Neutrophil (primary cell): ENCODE results near the gene LCE1B.

Source experiments
- H3K27ac ChIP-seq: fragments of 200-600 bp; sonication (generic); 2 replicates; pipeline ENCODE4 v1.5.1; 2016; ENCODE audit warnings: mild to moderate bottlenecking, moderate library complexity
- H3K27me3 ChIP-seq: fragments of 200-600 bp; sonication (generic); 2 replicates; pipeline ENCODE4 v1.6.0; 2016; ENCODE audit warnings: mild to moderate bottlenecking
- H3K36me3 ChIP-seq: fragments of 200-600 bp; sonication (generic); 2 replicates; pipeline ENCODE4 v1.5.1; 2017
- H3K4me1 ChIP-seq, 2 experiments: fragments of 200-600 bp in 1 of 2; sonication (generic) in 1 of 2; 1 replicate in 1 of 2; 2 replicates in 1 of 2; pipeline versions ENCODE4 v1.5.1 to v1.6.1; 2013 to 2016; ENCODE audit warnings: low read depth in 1 of 2, low read length in 1 of 2, mild to moderate bottlenecking in 1 of 2, moderate library complexity in 1 of 2; ENCODE audit not compliant: control insufficient read depth in 1 of 2, insufficient read depth in 1 of 2
- H3K4me3 ChIP-seq, 2 experiments: fragments of 200-600 bp in 1 of 2; sonication (generic) in 1 of 2; 1 replicate in 1 of 2; 2 replicates in 1 of 2; pipeline ENCODE4 v1.5.1; 2013 to 2016; ENCODE audit warnings: low read depth in 1 of 2, low read length in 1 of 2, mild to moderate bottlenecking in 1 of 2, moderate library complexity in 1 of 2
- H3K9me3 ChIP-seq: fragments of 200-600 bp; sonication (generic); 2 replicates; pipeline ENCODE4 v1.5.1; 2016
- TF ChIP-seq, protein P1 (sequence below): fragments of 200-600 bp; sonication (generic); IDR thresholded peaks from 2 replicates; pipeline ENCODE4 v1.5.1; 2016; ENCODE audit warnings: antibody characterized with exemption

Gene LCE1B, protein sequence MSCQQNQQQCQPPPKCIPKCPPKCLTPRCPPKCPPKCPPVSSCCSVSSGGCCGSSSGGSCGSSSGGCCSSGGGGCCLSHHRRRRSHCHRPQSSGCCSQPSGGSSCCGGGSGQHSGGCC

DNA sequence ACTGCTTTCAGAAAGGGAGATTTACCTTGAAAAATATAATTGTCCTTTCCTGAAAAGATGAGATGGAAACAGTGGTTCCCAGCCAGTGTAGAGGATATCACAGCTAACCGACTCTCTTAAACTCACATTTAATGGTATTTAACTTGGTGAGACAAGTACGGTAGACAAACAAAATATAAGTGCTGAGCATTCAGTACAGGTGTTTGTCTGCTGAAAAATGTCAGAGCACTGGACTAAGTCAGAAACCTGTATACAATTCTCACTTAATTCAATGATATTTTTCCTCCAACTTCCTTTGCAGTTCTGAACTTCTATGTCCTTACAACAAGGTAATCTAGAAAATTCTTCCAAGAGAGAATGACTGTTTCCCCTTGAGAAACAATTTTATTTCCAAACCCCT is at the start of gene LCE1B:
Gene LCE1B (plus strand): TSS at position 301 of the 400 bp plus-strand sequence. CDS start 476 bp downstream, outside the sequence.
- Histone ChIP-seq H3K36me3 (no peaks in the 10 kb centered on the region), H3K27ac (no peak within 1 kb of the TSS), H3K4me1 (no peaks in the 10 kb centered on the region), H3K27me3 (peaks cover 15% of the 10 kb centered on the region), H3K4me3 (no peak within 1 kb of the TSS), H3K9me3 (no peaks in the 10 kb centered on the region)
- TF ChIP-seq, protein P1, sequence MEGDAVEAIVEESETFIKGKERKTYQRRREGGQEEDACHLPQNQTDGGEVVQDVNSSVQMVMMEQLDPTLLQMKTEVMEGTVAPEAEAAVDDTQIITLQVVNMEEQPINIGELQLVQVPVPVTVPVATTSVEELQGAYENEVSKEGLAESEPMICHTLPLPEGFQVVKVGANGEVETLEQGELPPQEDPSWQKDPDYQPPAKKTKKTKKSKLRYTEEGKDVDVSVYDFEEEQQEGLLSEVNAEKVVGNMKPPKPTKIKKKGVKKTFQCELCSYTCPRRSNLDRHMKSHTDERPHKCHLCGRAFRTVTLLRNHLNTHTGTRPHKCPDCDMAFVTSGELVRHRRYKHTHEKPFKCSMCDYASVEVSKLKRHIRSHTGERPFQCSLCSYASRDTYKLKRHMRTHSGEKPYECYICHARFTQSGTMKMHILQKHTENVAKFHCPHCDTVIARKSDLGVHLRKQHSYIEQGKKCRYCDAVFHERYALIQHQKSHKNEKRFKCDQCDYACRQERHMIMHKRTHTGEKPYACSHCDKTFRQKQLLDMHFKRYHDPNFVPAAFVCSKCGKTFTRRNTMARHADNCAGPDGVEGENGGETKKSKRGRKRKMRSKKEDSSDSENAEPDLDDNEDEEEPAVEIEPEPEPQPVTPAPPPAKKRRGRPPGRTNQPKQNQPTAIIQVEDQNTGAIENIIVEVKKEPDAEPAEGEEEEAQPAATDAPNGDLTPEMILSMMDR: no peak

DNA sequence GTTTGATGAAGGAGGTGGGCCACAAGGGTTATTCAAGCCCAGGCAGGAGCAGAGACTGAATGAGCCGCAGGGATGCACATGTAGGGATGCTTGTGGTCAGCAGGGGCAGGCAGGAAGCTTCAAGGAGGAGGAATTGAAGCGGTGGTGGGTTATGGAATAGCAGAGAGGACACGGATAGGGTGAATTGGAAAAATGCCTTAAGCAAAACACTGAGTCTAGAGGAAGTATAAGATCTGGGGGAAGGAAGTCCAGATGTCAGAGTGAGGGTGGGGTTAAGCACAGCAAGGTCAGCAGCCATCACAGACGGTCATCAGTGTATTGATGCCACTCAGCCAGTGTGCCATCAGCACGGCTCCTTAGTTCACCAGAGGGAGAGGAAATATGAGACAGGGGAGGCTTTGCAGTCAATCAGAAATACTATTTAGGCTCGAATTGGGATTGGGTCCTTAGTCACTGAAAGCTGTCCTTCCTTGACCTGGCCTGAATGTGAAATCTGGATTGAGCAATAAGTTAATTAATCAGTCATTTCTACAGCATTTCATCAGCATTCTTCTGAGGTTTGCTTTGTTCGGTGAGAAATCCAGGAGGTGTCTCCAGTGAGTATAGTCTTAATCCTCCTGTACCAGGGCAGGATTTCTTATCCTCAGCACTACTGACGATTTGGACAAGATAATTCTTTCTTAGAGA is 42.8 kb upstream of the LCE1B start:
- no peak overlapping the region for H3K27ac ChIP-seq
- peaks cover 7% of the 10 kb centered on the region for H3K27me3 ChIP-seq
- no peaks in the 10 kb centered on the region for H3K36me3 ChIP-seq
- no peaks in the 10 kb centered on the region for H3K4me1 ChIP-seq
- H3K4me3 ChIP-seq: no peak overlapping the region
- TF ChIP-seq, protein P1: no peak
- H3K9me3 ChIP-seq: no peaks in the 10 kb centered on the region

DNA sequence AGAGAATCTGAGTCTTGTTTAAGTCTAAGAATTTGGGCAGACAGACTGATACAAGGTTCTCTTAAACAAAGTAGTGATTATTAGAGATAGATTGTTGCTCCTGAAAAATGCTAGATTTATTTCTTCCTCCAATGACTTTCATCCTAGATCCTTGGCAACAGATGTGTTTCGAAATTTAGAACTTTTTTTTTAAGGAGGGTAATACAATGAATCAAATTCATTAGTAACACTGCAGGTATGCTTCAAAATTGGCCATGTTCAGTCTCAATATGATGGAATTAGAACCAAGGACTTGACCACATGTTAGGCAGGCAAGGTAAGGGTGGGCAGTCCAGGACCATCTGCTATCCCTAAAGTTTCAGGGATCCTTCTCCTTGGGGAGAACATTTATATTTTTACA is 41.4 kb upstream of the LCE1B start:
- TF ChIP-seq, protein P1: no peak
- H3K4me3 ChIP-seq: no peak overlapping the region
- no peaks in the 10 kb centered on the region for H3K9me3 ChIP-seq
- no peaks in the 10 kb centered on the region for H3K4me1 ChIP-seq
- no peaks in the 10 kb centered on the region for H3K36me3 ChIP-seq
- peaks cover 4% of the 10 kb centered on the region for H3K27me3 ChIP-seq
- H3K27ac ChIP-seq: no peak overlapping the region

DNA sequence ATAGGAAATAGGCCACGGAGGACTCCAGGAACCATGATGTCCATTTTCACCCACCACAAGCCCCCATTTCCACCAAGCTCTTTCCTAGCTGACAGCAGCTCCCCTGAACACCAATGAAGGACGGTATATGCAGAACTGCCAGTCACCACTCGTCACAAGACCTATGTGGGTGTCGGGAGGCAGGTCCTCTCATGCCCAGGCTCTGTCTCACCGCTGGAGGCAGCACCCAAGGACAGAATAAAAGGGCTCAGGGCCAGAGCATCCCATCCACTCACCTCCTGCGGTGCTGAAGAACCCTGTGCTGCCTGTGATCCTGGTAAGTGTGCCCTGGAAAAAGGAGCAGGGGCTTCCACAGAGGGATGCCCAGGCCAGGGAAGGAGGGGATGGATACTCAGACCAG is 36.9 kb upstream of the LCE1B start, which contains the start of gene LCE1F:
Gene LCE1F (plus strand): TSS at position 266 of the 400 bp plus-strand sequence. CDS start 1,232 bp downstream, outside the sequence.
- Histone ChIP-seq H3K4me1 (no peaks in the 10 kb centered on the region), H3K36me3 (no peaks in the 10 kb centered on the region), H3K9me3 (no peaks in the 10 kb centered on the region), H3K4me3 (no peak within 1 kb of the TSS), H3K27me3 (no peaks in the 10 kb centered on the region), H3K27ac (no peak within 1 kb of the TSS)
- TF ChIP-seq, protein P1: no peak

DNA sequence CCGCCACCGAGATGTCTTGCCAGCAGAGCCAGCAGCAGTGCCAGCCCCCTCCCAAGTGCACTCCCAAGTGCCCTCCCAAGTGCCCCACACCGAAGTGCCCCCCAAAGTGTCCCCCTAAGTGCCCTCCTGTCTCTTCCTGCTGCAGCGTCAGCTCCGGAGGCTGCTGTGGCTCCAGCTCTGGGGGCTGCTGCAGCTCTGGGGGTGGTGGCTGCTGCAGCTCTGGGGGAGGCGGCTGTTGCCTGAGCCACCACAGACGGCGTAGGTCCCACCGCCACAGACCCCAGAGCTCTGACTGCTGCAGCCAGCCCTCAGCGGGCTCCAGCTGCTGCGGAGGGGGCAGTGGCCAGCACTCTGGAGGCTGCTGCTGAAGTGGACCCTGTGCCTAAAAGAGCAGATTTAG is 35.4 kb upstream of the LCE1B start:
- H3K36me3 ChIP-seq: no peaks in the 10 kb centered on the region
- no peaks in the 10 kb centered on the region for H3K4me1 ChIP-seq
- TF ChIP-seq, protein P1: no peak
- peaks cover 7% of the 10 kb centered on the region for H3K27me3 ChIP-seq
- no peak overlapping the region for H3K27ac ChIP-seq
- H3K9me3 ChIP-seq: no peaks in the 10 kb centered on the region
- H3K4me3 ChIP-seq: no peak overlapping the region
